OCI-LY1 (cell line): ENCODE data around the gene NT5DC1.

Source experiments
- EZH2 ChIP-seq: fragments of 200-600 bp; sonication (generic), shearing (Covaris generic); IDR thresholded peaks from 2 replicates; pipeline ENCODE4 v1.8.0; 2017; ENCODE audit warnings: borderline replicate concordance, mixed run types, mild to moderate bottlenecking, antibody characterized with exemption, low read length, moderate library complexity, mixed read lengths
- TF ChIP-seq, protein P1 (sequence below): fragments of 200-600 bp; sonication (generic), shearing (Covaris generic); IDR thresholded peaks from 2 replicates; pipeline ENCODE4 v1.5.1; 2017; ENCODE audit warnings: mild to moderate bottlenecking, antibody characterized with exemption, low read length, moderate library complexity, mixed read lengths

DNA sequence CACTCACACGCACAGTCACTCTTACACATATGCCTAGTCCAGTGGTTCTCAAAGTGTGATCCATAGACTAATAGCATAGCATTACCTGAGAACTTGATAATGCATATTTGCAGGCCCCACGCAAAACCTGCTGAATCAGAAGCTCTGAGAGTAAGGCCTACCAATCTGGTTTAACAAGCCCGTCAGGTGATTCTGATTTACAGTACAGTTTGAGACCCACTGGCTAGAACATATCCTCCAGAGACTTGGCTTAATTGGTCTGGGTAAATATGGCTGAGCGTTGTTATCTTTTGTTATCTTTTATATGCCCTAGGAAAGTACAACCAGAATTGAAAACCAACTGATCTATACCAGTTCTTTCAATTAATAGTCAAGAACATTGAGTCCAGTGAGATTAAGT is 143.6 kb downstream of the NT5DC1 start:
- TF ChIP-seq, protein P1, sequence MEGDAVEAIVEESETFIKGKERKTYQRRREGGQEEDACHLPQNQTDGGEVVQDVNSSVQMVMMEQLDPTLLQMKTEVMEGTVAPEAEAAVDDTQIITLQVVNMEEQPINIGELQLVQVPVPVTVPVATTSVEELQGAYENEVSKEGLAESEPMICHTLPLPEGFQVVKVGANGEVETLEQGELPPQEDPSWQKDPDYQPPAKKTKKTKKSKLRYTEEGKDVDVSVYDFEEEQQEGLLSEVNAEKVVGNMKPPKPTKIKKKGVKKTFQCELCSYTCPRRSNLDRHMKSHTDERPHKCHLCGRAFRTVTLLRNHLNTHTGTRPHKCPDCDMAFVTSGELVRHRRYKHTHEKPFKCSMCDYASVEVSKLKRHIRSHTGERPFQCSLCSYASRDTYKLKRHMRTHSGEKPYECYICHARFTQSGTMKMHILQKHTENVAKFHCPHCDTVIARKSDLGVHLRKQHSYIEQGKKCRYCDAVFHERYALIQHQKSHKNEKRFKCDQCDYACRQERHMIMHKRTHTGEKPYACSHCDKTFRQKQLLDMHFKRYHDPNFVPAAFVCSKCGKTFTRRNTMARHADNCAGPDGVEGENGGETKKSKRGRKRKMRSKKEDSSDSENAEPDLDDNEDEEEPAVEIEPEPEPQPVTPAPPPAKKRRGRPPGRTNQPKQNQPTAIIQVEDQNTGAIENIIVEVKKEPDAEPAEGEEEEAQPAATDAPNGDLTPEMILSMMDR, result no peak
- TF ChIP-seq EZH2, result no peak
